Liver (tissue), 3 donors: Measurements from ENCODE around the gene ST7L.

Source experiments
- TAF1 ChIP-seq: conservative IDR thresholded peaks from 2 replicates; pipeline ENCODE4 v1.6.1; 2016; ENCODE audit warnings: antibody characterized with exemption, mild to moderate bottlenecking
- YY1 ChIP-seq: IDR thresholded peaks from 2 replicates; pipeline ENCODE4 v1.6.1; 2016; ENCODE audit warnings: antibody characterized with exemption, mild to moderate bottlenecking
- TF ChIP-seq, protein P1 (sequence below): fragments of 150-350 bp; IDR thresholded peaks from 2 replicates; pipeline ENCODE4 v1.5.1; 2017; ENCODE audit warnings: improper control_type of control experiment, low read depth, low read length; ENCODE audit not compliant: missing input control
- donor health status: healthy.
- donor health status: healthy.

DNA sequence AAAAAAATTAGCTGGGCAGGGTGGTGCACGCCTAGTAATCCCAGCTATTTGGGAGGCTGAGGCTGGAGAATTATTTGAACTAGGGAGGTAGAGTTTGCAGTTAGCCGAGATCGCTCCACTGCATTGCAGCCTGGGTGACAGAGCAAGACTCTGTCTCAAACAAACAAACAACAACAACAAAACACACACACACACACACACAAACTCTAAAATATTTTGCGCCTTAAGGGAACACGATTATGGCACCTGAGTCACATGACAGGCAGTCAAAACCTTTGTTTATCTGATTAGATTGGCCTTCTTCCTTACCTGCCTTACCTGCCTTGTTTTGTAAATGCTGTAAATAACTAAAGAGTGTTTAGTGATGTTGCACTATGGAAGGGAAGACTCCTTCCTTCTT lies 130.8 kb downstream of the ST7L start:
- TF ChIP-seq YY1 (no peak), TAF1 (no peak)
- TF ChIP-seq, protein P1, sequence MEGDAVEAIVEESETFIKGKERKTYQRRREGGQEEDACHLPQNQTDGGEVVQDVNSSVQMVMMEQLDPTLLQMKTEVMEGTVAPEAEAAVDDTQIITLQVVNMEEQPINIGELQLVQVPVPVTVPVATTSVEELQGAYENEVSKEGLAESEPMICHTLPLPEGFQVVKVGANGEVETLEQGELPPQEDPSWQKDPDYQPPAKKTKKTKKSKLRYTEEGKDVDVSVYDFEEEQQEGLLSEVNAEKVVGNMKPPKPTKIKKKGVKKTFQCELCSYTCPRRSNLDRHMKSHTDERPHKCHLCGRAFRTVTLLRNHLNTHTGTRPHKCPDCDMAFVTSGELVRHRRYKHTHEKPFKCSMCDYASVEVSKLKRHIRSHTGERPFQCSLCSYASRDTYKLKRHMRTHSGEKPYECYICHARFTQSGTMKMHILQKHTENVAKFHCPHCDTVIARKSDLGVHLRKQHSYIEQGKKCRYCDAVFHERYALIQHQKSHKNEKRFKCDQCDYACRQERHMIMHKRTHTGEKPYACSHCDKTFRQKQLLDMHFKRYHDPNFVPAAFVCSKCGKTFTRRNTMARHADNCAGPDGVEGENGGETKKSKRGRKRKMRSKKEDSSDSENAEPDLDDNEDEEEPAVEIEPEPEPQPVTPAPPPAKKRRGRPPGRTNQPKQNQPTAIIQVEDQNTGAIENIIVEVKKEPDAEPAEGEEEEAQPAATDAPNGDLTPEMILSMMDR: no peak
